Esophagus muscularis mucosa (tissue), 4 donors: Measurements from ENCODE around the gene RHOV. TPM values are rescaled to one million over a fixed set of nuclear protein-coding genes. Genes with fewer than 3 reads are reported as not detected.

Experiments used
- DNase-seq: peaks from one replicate; pipeline ENCODE4 v3.0.0-alpha.2; 2017; ENCODE audit errors: extremely low spot score
- H3K27ac ChIP-seq, 4 donors: fragments of 200-600 bp; sonication (generic); replicated peaks in 1 of 4; 1 replicate in 3 of 4; 2 replicates in 1 of 4; pipeline ENCODE4 v1.5.1; 2016 to 2019; ENCODE audit warnings: mild to moderate bottlenecking in 1 of 4
- H3K27me3 ChIP-seq, 4 donors: fragments of 200-600 bp; sonication (generic); one replicate each; pipeline versions ENCODE4 v1.5.1 to v1.6.0; 2016 to 2019
- H3K36me3 ChIP-seq, 4 donors: fragments of 200-600 bp; sonication (generic); one replicate each; pipeline ENCODE4 v1.5.1; 2016 to 2019
- H3K4me1 ChIP-seq, 4 donors: fragments of 200-600 bp; sonication (generic); one replicate each; pipeline ENCODE4 v1.5.1; 2016 to 2019
- H3K4me3 ChIP-seq, 4 donors: fragments of 200-600 bp; sonication (generic); 1 replicate in 2 of 4; 2 replicates in 2 of 4; pipeline ENCODE4 v1.5.1; 2016 to 2019; ENCODE audit warnings: mild to moderate bottlenecking in 4 of 4, moderate library complexity in 1 of 4
- H3K9me3 ChIP-seq, 4 donors: fragments of 200-600 bp; sonication (generic); 1 replicate in 3 of 4; 2 replicates in 1 of 4; pipeline ENCODE4 v1.5.1; 2016 to 2019
- EP300 ChIP-seq: sonication (generic); formaldehyde crosslinking; IDR thresholded peaks from one replicate; pipeline ENCODE4 v1.6.1; 2017; ENCODE audit warnings: antibody characterized with exemption
- POLR2A ChIP-seq: fragments of 450-650 bp; IDR thresholded peaks from one replicate; pipeline ENCODE4 v1.6.1; 2017; ENCODE audit warnings: antibody characterized with exemption, moderate library complexity, mild to moderate bottlenecking, low read depth
- POLR2AphosphoS5 ChIP-seq, 2 donors: sonication (generic); formaldehyde crosslinking; IDR thresholded peaks; one replicate each; pipeline ENCODE4 v1.6.1; 2017; ENCODE audit warnings: antibody characterized with exemption in 2 of 2
- WGBS: methylation state at CpG from one replicate; pipeline ENCODE4 v1.1.5; 2018; 5-methylcytosine and 5-hydroxymethylcytosine counted together
- intact Hi-C: fragments of 100-400 bp; cut with DNase I; formaldehyde crosslinking; loops from one replicate; pipeline ENCODE4 v1.15.1; 2023
- total RNA-seq, 4 donors: library from RNA; depleted of rRNA; stranded (reverse); fragments of >200 nt; gene quantifications; one replicate each; pipeline versions ENCODE4 v1.1.0 to v1.2.1, GENCODE V29; 2016
- TF ChIP-seq, protein P1 (sequence below), 3 experiments: fragments of 200-600 bp in 2 of 3; fragments of 450-650 bp in 1 of 3; sonication (generic) in 2 of 3; IDR thresholded peaks; one replicate each; pipeline ENCODE4 v1.5.1; 2017 to 2019; ENCODE audit warnings: antibody characterized with exemption in 3 of 3, mild to moderate bottlenecking in 2 of 3, moderate library complexity in 1 of 3

RHOV gene
- total RNA-seq, 4 donors from 2014 or later = not detected

DNA sequence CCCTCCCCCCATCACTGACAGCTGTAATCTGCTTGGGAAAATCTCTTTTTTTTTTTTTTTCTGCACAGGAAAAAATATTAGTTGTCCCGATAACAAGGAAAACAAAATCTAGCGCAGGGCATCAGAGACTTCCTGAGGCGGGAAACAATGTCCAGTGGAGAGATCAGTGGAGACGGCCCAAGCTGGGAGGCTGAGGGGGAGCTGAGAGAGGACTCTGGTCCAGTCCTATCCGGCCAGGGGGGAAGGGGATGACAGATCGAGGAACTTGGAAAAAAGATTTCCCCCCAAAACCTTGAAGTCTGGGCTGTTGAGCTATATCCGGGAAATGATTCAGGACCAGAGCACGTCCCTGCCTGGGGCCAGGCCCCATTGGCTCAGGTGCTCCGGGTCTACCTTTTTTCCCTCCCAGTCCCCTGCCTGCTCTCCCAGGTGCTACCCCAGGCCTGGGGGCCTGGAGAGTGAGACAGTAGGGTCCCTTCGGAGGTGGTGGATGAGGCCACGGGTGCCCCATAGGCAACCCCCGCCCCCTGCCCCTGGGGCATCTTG is 41.2 kb upstream of the RHOV start:
- peaks cover 0 to 19% (median 10%) of the 10 kb centered on the region in 4 donors for H3K4me1 ChIP-seq
- intact Hi-C loops = no loop called here
- TF ChIP-seq, protein P1, sequence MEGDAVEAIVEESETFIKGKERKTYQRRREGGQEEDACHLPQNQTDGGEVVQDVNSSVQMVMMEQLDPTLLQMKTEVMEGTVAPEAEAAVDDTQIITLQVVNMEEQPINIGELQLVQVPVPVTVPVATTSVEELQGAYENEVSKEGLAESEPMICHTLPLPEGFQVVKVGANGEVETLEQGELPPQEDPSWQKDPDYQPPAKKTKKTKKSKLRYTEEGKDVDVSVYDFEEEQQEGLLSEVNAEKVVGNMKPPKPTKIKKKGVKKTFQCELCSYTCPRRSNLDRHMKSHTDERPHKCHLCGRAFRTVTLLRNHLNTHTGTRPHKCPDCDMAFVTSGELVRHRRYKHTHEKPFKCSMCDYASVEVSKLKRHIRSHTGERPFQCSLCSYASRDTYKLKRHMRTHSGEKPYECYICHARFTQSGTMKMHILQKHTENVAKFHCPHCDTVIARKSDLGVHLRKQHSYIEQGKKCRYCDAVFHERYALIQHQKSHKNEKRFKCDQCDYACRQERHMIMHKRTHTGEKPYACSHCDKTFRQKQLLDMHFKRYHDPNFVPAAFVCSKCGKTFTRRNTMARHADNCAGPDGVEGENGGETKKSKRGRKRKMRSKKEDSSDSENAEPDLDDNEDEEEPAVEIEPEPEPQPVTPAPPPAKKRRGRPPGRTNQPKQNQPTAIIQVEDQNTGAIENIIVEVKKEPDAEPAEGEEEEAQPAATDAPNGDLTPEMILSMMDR (IDR thresholded peaks at IDR 0.05) = no peak
- TF ChIP-seq EP300 (no peak), POLR2A (no peak), POLR2AphosphoS5 (IDR thresholded peaks at IDR 0.05) (no peak)
- DNase-seq = no peak
- H3K4me3 ChIP-seq = no peak overlapping the region
- WGBS = 86% methylated on average over 10 of the region's 12 CpGs
- H3K9me3 ChIP-seq = no peaks in the 10 kb centered on the region
- peak overlapping the region in 2 of 4 donors; percentile 30 to 34 for H3K27ac ChIP-seq
- no peaks in the 10 kb centered on the region for H3K36me3 ChIP-seq
- peaks cover 0 to 11% (median 0%) of the 10 kb centered on the region in 4 donors for H3K27me3 ChIP-seq

DNA sequence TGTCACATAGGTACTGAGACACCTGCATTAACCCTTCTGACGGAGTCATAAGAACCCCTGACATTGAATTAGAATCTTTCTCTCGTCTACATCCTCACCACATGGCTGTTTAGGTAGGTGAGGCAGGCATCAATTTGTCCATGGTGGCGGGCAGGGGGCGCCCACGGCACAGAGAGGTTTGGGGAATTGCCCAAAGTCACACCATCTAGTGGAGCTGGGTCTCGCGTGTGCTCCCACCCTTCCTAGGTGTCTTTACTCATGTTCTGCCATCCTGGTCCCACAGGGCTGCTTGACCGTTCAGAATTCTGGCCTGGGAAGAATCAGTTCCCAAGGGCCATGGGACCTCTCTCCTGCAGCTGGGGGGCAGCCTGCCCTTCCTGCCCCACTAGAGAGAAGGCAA is 40.5 kb upstream of the RHOV start:
- no peak for DNase-seq
- WGBS = 91% methylated on average over 7 of the region's 8 CpGs
- H3K27me3 ChIP-seq = peaks cover 0 to 11% (median 0%) of the 10 kb centered on the region in 4 donors
- H3K4me1 ChIP-seq = peaks cover 5 to 19% (median 12%) of the 10 kb centered on the region in 4 donors
- no peaks in the 10 kb centered on the region for H3K9me3 ChIP-seq
- no peaks in the 10 kb centered on the region for H3K36me3 ChIP-seq
- TF ChIP-seq, protein P1 (IDR thresholded peaks at IDR 0.05) = no peak
- TF ChIP-seq EP300 (no peak), POLR2A (no peak), POLR2AphosphoS5 (IDR thresholded peaks at IDR 0.05) (no peak)
- H3K4me3 ChIP-seq = no peak overlapping the region
- intact Hi-C loops = no loop called here
- H3K27ac ChIP-seq = no peak overlapping the region

DNA sequence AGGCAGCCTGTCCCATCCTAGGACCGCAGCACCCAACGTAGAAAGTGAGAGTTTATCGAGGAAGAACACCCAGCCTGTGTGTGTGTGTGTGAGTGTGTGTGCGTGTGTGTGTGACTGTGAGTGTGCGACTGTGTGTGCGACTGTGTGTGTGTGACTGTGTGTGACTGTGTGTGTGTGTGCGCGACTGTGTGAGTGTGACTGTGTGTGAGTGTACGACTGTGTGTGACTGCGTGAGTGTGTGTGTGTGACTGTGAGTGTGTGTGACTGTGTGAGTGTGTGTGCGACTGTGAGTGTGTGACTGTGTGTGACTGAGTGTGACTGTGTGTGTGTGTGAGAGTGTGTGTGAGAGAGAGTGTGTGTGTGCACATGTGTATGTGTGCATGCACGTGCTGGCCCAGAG is 40.0 kb upstream of the RHOV start:
- Histone ChIP-seq H3K27ac (no peak overlapping the region), H3K4me3 (no peak overlapping the region), H3K9me3 (no peaks in the 10 kb centered on the region), H3K36me3 (no peaks in the 10 kb centered on the region), H3K4me1 (peaks cover 5 to 17% (median 11%) of the 10 kb centered on the region in 4 donors), H3K27me3 (peaks cover 0 to 11% (median 0%) of the 10 kb centered on the region in 4 donors)
- intact Hi-C loops = no loop called here
- no peak for DNase-seq
- WGBS = 95% methylated on average over 12 of the region's 12 CpGs
- TF ChIP-seq POLR2A (no peak), POLR2AphosphoS5 (IDR thresholded peaks at IDR 0.05) (no peak), EP300 (no peak)
- TF ChIP-seq, protein P1 (IDR thresholded peaks at IDR 0.05) = no peak

DNA sequence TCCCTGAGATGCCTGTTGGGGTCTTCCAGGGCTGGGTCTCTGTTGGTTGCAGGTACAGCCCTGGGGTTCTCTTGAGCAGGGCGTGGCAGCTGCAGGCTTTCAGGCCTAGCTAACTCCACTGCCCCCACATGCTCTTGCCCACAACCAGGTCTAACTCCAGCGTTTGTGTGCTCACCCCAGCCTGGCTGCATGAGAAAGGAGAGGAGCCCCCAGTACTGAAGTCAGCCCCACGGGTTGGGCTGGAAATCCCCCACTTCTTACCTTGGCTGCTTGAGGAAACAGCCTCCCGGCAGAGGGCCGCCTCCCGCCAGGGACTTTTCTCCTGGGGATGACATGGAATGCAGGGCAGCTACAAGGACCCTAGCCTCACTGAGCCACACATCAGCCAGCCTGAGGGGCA is 38.4 kb upstream of the RHOV start:
- Histone ChIP-seq H3K9me3 (no peaks in the 10 kb centered on the region), H3K4me3 (no peak overlapping the region), H3K27ac (no peak overlapping the region), H3K4me1 (peaks cover 1 to 22% (median 11%) of the 10 kb centered on the region in 4 donors), H3K36me3 (no peaks in the 10 kb centered on the region), H3K27me3 (peaks cover 0 to 1% (median 0%) of the 10 kb centered on the region in 4 donors)
- no peak for DNase-seq
- TF ChIP-seq POLR2A (no peak), EP300 (no peak), POLR2AphosphoS5 (IDR thresholded peaks at IDR 0.05) (no peak)
- TF ChIP-seq, protein P1 (IDR thresholded peaks at IDR 0.05) = no peak
- 74% methylated on average over 6 of the region's 6 CpGs for WGBS
- intact Hi-C loops = no loop called here

DNA sequence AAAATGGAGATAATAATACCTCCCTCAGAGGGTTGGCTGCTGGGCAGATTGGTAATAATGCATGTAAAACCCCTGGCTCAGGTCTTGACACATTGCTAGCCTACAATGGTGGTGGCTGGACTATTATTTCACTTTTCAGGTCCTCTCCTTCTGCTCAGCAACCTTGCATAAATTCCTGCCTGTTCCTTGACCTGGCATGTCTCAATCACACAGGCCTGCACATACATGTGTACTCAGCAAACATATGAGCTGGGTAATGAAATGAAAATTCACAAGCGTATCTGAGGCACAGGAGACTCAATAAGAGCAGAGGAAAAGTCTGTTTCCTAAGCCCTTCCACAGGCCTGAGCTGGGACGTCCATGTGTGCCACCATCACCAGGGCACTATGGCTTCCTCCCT is 37.7 kb upstream of the RHOV start:
- intact Hi-C loops = no loop called here

More for the DNA sequence above, 37.7 kb upstream of the RHOV start:
- H3K4me1 ChIP-seq = peaks cover 9 to 28% (median 19%) of the 10 kb centered on the region in 4 donors
- no peaks in the 10 kb centered on the region for H3K36me3 ChIP-seq
- no peak overlapping the region for H3K27ac ChIP-seq
- H3K27me3 ChIP-seq = no peaks in the 10 kb centered on the region
- 91% methylated on average over 2 of the region's 2 CpGs for WGBS
- no peak for TF ChIP-seq POLR2A
- TF ChIP-seq EP300 = no peak
- TF ChIP-seq, protein P1 (IDR thresholded peaks at IDR 0.05) = no peak
- TF ChIP-seq POLR2AphosphoS5 (IDR thresholded peaks at IDR 0.05) = no peak
- no peaks in the 10 kb centered on the region for H3K9me3 ChIP-seq
- no peak for DNase-seq
- no peak overlapping the region for H3K4me3 ChIP-seq
